CD14-positive monocyte (primary cell): ENCODE results near the gene RHOH. TPM values are rescaled to one million over a fixed set of nuclear protein-coding genes. Genes with fewer than 3 reads are reported as not detected.

ENCODE experiments used
- DNase-seq, 3 donors: peaks; one replicate each; pipeline ENCODE4 v3.0.0-alpha.2; 2011 to 2022
- H2AFZ ChIP-seq: 2 replicates; pipeline ENCODE4 v1.6.0; 2012; ENCODE audit warnings: mild to moderate bottlenecking, low read depth, low read length, inconsistent platforms; ENCODE audit not compliant: insufficient read depth, poor library complexity, severe bottlenecking
- H3K27ac ChIP-seq, 2 donors: 1 replicate in 1 of 2; 2 replicates in 1 of 2; pipeline ENCODE4 v1.5.1; 2012 to 2013; ENCODE audit warnings: low read length in 2 of 2, control low read depth in 1 of 2, inconsistent platforms in 1 of 2, low read depth in 1 of 2, mild to moderate bottlenecking in 1 of 2
- H3K27me3 ChIP-seq, 2 donors: one replicate each; pipeline versions ENCODE4 v1.6.0 to v1.6.1; 2011 to 2013; ENCODE audit warnings: low read length in 2 of 2; ENCODE audit not compliant: control insufficient read depth in 2 of 2, insufficient read depth in 2 of 2
- H3K36me3 ChIP-seq, 2 donors: replicated peaks in 1 of 2; 1 replicate in 1 of 2; 2 replicates in 1 of 2; pipeline versions ENCODE4 v1.5.1 to v1.6.1; 2012 to 2013; ENCODE audit warnings: low read length in 2 of 2, control low read depth in 1 of 2, inconsistent platforms in 1 of 2, mild to moderate bottlenecking in 1 of 2; ENCODE audit not compliant: insufficient read depth in 2 of 2, control insufficient read depth in 1 of 2
- H3K4me1 ChIP-seq, 2 donors: 1 replicate in 1 of 2; 2 replicates in 1 of 2; pipeline versions ENCODE4 v1.5.1 to v1.6.1; 2012 to 2013; ENCODE audit warnings: low read length in 2 of 2, control low read depth in 1 of 2, inconsistent platforms in 1 of 2, mild to moderate bottlenecking in 1 of 2, moderate library complexity in 1 of 2; ENCODE audit not compliant: insufficient read depth in 2 of 2, control insufficient read depth in 1 of 2
- H3K4me2 ChIP-seq: replicated peaks from 2 replicates; pipeline ENCODE3; 2012; ENCODE audit warnings: low read length, moderate library complexity, mild to moderate bottlenecking; ENCODE audit not compliant: poor library complexity, severe bottlenecking; ENCODE audit errors: extremely low read depth
- H3K4me3 ChIP-seq, 3 experiments: fragments of 200-600 bp in 1 of 3; sonication (generic) in 1 of 3; replicated peaks in 1 of 3; 1 replicate in 2 of 3; 2 replicates in 1 of 3; pipeline ENCODE4 v1.5.1; 2011 to 2013; ENCODE audit warnings: low read length in 3 of 3, mild to moderate bottlenecking in 3 of 3, control low read depth in 2 of 3, low read depth in 2 of 3, inconsistent platforms in 1 of 3, moderate library complexity in 1 of 3
- H3K79me2 ChIP-seq: 2 replicates; pipeline ENCODE4 v1.6.0; 2012; ENCODE audit warnings: mild to moderate bottlenecking, control low read depth, inconsistent platforms, low read length, moderate library complexity; ENCODE audit not compliant: insufficient read depth
- H3K9ac ChIP-seq: 2 replicates; pipeline ENCODE4 v1.6.0; 2017; ENCODE audit warnings: low read length, mild to moderate bottlenecking; ENCODE audit not compliant: insufficient read depth, poor library complexity, severe bottlenecking
- H3K9me3 ChIP-seq, 2 donors: replicated peaks in 1 of 2; 1 replicate in 1 of 2; 2 replicates in 1 of 2; pipeline versions ENCODE4 v1.5.1 to v1.6.1; 2012 to 2013; ENCODE audit warnings: low read length in 2 of 2, control low read depth in 1 of 2; ENCODE audit not compliant: control insufficient read depth in 1 of 2, insufficient read depth in 1 of 2
- H4K20me1 ChIP-seq: 2 replicates; pipeline ENCODE4 v1.6.0; 2012; ENCODE audit warnings: mild to moderate bottlenecking, low read length, control low read depth, moderate library complexity; ENCODE audit not compliant: insufficient read depth
- H3K27ac Mint-ChIP-seq, 7 donors: one replicate each; pipeline ENCODE4 v1.8.0; 2020; ENCODE audit warnings: mild to moderate bottlenecking in 7 of 7, mixed read lengths in 7 of 7, moderate library complexity in 6 of 7, inconsistent platforms in 2 of 7
- H3K27me3 Mint-ChIP-seq, 3 donors: one replicate each; pipeline ENCODE4 v1.8.0; 2021 to 2022; ENCODE audit warnings: low read depth in 3 of 3, mild to moderate bottlenecking in 3 of 3, mixed read lengths in 3 of 3, moderate library complexity in 3 of 3, inconsistent platforms in 1 of 3
- H3K36me3 Mint-ChIP-seq, 2 donors: one replicate each; pipeline ENCODE4 v1.8.0; 2020; ENCODE audit warnings: mixed read lengths in 2 of 2, inconsistent platforms in 1 of 2, mild to moderate bottlenecking in 1 of 2
- H3K4me1 Mint-ChIP-seq: one replicate; pipeline ENCODE4 v1.8.0; 2020; ENCODE audit warnings: mild to moderate bottlenecking, mixed read lengths
- H3K4me3 Mint-ChIP-seq, 2 donors: one replicate each; pipeline ENCODE4 v1.8.0; 2020; ENCODE audit warnings: mild to moderate bottlenecking in 2 of 2, mixed read lengths in 2 of 2, moderate library complexity in 1 of 2
- H3K9me3 Mint-ChIP-seq, 7 donors: one replicate each; pipeline ENCODE4 v1.8.0; 2020 to 2022; ENCODE audit warnings: mixed read lengths in 7 of 7, mild to moderate bottlenecking in 6 of 7, moderate library complexity in 6 of 7, inconsistent platforms in 2 of 7
- CTCF ChIP-seq: fragments of 200-600 bp; IDR thresholded peaks from one replicate; pipeline ENCODE4 v1.8.0; 2022; ENCODE audit warnings: antibody characterized with exemption, mild to moderate bottlenecking
- WGBS: methylation state at CpG from one replicate; pipeline ENCODE4 v1.1.5; 2013; ENCODE audit warnings: missing lambda C conversion rate; ENCODE audit not compliant: insufficient coverage; 5-methylcytosine and 5-hydroxymethylcytosine counted together
- intact Hi-C, 2 donors: fragments of 100-400 bp; cut with micrococcal nuclease; formaldehyde crosslinking; loops; one replicate each; pipeline versions ENCODE4 v1.15.0 to v1.15.1; 2023
- polyA plus RNA-seq, 3 donors: library from polyadenylated mRNA; depleted of rRNA in 1 of 3; unstranded in 2 of 3; stranded (reverse) in 1 of 3; fragments of 300-500 nt in 2 of 3; fragments of >200 nt in 1 of 3; fragmentation: Illumina TruSeq in 2 of 3; gene quantifications; 1 replicate in 2 of 3; 2 replicates in 1 of 3; pipeline ENCODE4 v1.2.3, GENCODE V29; 2012 to 2021

The RHOH gene
- polyA plus RNA-seq, 3 donors: 0.16 to 1.4 (median 1.2) TPM

- H3K9ac ChIP-seq: no peak overlapping the region
- DNase-seq: no peak
- H2AFZ ChIP-seq: no peak overlapping the region
- no peak overlapping the region for H3K4me3 ChIP-seq
- no peaks in the 10 kb centered on the region for H3K9me3 ChIP-seq
- no peaks in the 10 kb centered on the region for H4K20me1 ChIP-seq
- H3K36me3 Mint-ChIP-seq: no peaks in the 10 kb centered on the region
- intact Hi-C loops: no loop called here
- H3K4me3 Mint-ChIP-seq: no peak overlapping the region
- WGBS: 100% methylated on average over 1 of the region's 5 CpGs
- no peak for TF ChIP-seq CTCF
- peaks cover 7 to 16% of the 10 kb centered on the region in 2 donors for H3K4me1 ChIP-seq
- peaks cover 2 to 4% (median 2%) of the 10 kb centered on the region in 3 donors for H3K27me3 Mint-ChIP-seq
- H3K27me3 ChIP-seq: no peaks in the 10 kb centered on the region
- no peaks in the 10 kb centered on the region for H3K79me2 ChIP-seq
- no peak overlapping the region for H3K4me2 ChIP-seq
- no peak overlapping the region for H3K27ac ChIP-seq
- peaks cover 21% of the 10 kb centered on the region for H3K4me1 Mint-ChIP-seq
- H3K27ac Mint-ChIP-seq: no peak overlapping the region
- no peaks in the 10 kb centered on the region for H3K36me3 ChIP-seq
- peaks cover 0 to 2% (median 0%) of the 10 kb centered on the region in 7 donors for H3K9me3 Mint-ChIP-seq
Observed at GRCh38 chr4:40256329-40256728, 59.5 kb downstream of the RHOH start.

DNA sequence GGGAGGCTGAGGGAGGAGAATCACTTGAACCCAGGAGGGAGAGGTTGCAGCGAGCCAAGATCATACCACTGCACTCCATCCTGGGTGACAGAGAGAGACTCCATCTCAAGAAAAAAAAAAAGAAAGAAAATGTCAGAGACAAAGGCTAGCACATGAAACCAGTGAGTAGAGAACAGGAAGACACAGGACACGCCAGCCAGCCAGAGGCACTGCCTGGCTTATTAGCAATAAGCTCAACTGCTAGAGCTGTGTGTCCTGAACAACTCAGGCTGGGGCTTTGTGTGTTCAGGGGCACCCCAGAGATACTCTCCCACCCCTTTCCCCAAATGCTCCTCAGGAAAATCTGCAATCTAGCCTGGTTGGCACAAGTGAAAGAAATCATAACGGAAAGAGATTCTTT is 60.0 kb downstream of the RHOH start:
- H3K27me3 Mint-ChIP-seq: peaks cover 1 to 4% (median 2%) of the 10 kb centered on the region in 3 donors
- no peak overlapping the region for H3K4me3 ChIP-seq
- H3K4me1 Mint-ChIP-seq: peaks cover 24% of the 10 kb centered on the region
- H3K9ac ChIP-seq: no peak overlapping the region
- no peaks in the 10 kb centered on the region for H3K36me3 ChIP-seq
- H3K27ac ChIP-seq: no peak overlapping the region
- H3K27ac Mint-ChIP-seq: no peak overlapping the region
- no peak for TF ChIP-seq CTCF
- peaks cover 0 to 2% (median 0%) of the 10 kb centered on the region in 7 donors for H3K9me3 Mint-ChIP-seq
- H3K27me3 ChIP-seq: no peaks in the 10 kb centered on the region
- no peaks in the 10 kb centered on the region for H4K20me1 ChIP-seq
- H3K9me3 ChIP-seq: no peaks in the 10 kb centered on the region
- no peak overlapping the region for H2AFZ ChIP-seq
- 14% methylated on average over 1 of the region's 3 CpGs for WGBS
- no peak overlapping the region for H3K4me2 ChIP-seq
- intact Hi-C loops: no loop called here
- no peak overlapping the region for H3K4me3 Mint-ChIP-seq
- no peaks in the 10 kb centered on the region for H3K79me2 ChIP-seq
- no peaks in the 10 kb centered on the region for H3K36me3 Mint-ChIP-seq
- peaks cover 7 to 16% of the 10 kb centered on the region in 2 donors for H3K4me1 ChIP-seq
- DNase-seq: no peak
